ENCODE measurements around the gene TASP1.

DNA sequence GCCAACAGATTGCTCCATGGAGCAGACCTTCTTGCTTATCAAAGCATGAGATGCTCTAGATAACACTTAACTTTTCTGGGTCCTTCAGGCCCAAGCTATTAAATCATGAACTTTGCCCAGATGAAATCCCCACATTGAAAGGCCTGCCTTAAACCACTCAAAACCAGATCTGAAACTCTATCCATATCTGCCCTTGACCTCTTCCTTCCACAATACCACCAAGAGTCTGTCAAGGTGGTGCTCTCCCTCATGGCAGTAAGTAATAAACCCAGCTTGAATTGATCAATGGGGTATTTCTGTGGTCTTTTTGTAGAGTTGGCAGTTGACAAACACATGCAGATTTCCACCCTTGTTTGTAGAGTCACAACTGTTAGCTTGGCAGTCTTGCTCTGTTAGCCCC, 282.1 kb downstream of the TASP1 start:
- TF ChIP-seq, protein P1, sequence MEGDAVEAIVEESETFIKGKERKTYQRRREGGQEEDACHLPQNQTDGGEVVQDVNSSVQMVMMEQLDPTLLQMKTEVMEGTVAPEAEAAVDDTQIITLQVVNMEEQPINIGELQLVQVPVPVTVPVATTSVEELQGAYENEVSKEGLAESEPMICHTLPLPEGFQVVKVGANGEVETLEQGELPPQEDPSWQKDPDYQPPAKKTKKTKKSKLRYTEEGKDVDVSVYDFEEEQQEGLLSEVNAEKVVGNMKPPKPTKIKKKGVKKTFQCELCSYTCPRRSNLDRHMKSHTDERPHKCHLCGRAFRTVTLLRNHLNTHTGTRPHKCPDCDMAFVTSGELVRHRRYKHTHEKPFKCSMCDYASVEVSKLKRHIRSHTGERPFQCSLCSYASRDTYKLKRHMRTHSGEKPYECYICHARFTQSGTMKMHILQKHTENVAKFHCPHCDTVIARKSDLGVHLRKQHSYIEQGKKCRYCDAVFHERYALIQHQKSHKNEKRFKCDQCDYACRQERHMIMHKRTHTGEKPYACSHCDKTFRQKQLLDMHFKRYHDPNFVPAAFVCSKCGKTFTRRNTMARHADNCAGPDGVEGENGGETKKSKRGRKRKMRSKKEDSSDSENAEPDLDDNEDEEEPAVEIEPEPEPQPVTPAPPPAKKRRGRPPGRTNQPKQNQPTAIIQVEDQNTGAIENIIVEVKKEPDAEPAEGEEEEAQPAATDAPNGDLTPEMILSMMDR (IDR thresholded peaks at IDR 0.05): no peak
- TF ChIP-seq POLR2A (IDR thresholded peaks at IDR 0.05) (no peak), POLR2AphosphoS5 (IDR thresholded peaks at IDR 0.05) (no peak), EP300 (IDR thresholded peaks at IDR 0.05) (no peak)
